Gastroesophageal sphincter (tissue), 3 donors: ENCODE data around the gene PRKG1.

ENCODE experiments used
- CTCF ChIP-seq, 4 experiments: fragments of 200-600 bp in 2 of 4; fragments of 450-650 bp in 2 of 4; sonication (generic) in 1 of 4; IDR thresholded peaks; one replicate each; pipeline ENCODE4 v1.5.1; 2017 to 2019; ENCODE audit warnings: antibody characterized with exemption in 4 of 4, mild to moderate bottlenecking in 2 of 4, moderate library complexity in 2 of 4
- EP300 ChIP-seq: sonication (generic); formaldehyde crosslinking; IDR thresholded peaks from one replicate; pipeline ENCODE4 v1.6.1; 2017; ENCODE audit warnings: antibody characterized with exemption, mild to moderate bottlenecking
- POLR2A ChIP-seq, 2 donors: fragments of 450-650 bp; IDR thresholded peaks; one replicate each; pipeline ENCODE4 v1.6.1; 2017; ENCODE audit warnings: antibody characterized with exemption in 2 of 2, mild to moderate bottlenecking in 2 of 2, moderate library complexity in 1 of 2
- POLR2AphosphoS5 ChIP-seq: sonication (generic); formaldehyde crosslinking; IDR thresholded peaks from one replicate; pipeline ENCODE4 v1.6.1; 2017; ENCODE audit warnings: antibody characterized with exemption

DNA sequence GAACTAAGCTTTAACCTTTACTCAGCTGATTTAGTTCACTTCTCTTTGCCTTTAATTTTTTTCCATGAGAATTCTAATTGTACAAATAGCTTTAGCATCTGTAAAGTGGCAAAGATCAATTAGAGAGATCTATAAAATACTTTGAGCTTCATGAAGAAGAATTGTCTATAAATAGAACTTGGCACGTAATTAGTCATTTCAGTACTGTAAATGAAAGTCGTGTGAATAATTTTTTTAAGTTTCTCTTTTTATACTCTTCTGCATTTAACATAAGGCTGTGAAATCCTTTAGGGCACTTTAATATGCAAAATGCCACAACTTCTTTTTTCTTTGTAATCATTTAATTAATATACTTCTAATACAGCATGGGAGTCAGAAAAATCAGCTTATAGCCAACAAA lies 447.3 kb downstream of the PRKG1 start:
- TF ChIP-seq CTCF (IDR thresholded peaks at IDR 0.05) (no peak), POLR2A (IDR thresholded peaks at IDR 0.05) (no peak), POLR2AphosphoS5 (no peak), EP300 (no peak)
